H1 (cell line): ENCODE data around the gene MRPL34. TPM values are rescaled to one million over a fixed set of nuclear protein-coding genes. Genes with fewer than 3 reads are reported as not detected.

Experiments used
- CTCF ChIA-PET: fragments of 300-600 bp; sonication (Branson Sonifier 250); formaldehyde crosslinking; loops from one replicate; lab custom pipeline; 2021; ENCODE audit not compliant: partially characterized antibody; lab: Charles Lee
- POLR2A ChIA-PET: fragments of 300-600 bp; sonication (Branson Sonifier 250); formaldehyde crosslinking; loops from one replicate; lab custom pipeline; 2021; ENCODE audit warnings: inconsistent platforms; ENCODE audit not compliant: partially characterized antibody; lab: Charles Lee
- DNase-seq, 2 experiments: peaks; one replicate each; pipeline versions ENCODE4 v3.0.0 to v3.0.0-alpha.2; 2010 to 2022; ENCODE audit warnings: low spot score in 2 of 2, low read depth in 1 of 2, mixed read lengths in 1 of 2
- FAIRE-seq: peaks from 2 replicates; lab custom pipeline; 2011; peaks lifted over from hg19 to GRCh38; lab: Jason Lieb, UNC
- H2AFZ ChIP-seq: 2 replicates; pipeline ENCODE4 v1.8.1; 2012; ENCODE audit warnings: low read length, inconsistent platforms
- H2AK5ac ChIP-seq: 2 replicates; pipeline ENCODE4 v1.6.1; 2013; ENCODE audit warnings: low read depth, low read length
- H2BK120ac ChIP-seq: replicated peaks from 2 replicates; pipeline ENCODE3; 2013; ENCODE audit warnings: low read depth, low read length, inconsistent platforms
- H2BK12ac ChIP-seq: 2 replicates; pipeline ENCODE4 v1.6.1; 2013; ENCODE audit warnings: low read depth, low read length
- H2BK15ac ChIP-seq: 2 replicates; pipeline ENCODE4 v1.6.1; 2013; ENCODE audit warnings: low read length
- H2BK20ac ChIP-seq: 2 replicates; pipeline ENCODE4 v1.6.1; 2013; ENCODE audit warnings: low read length
- H2BK5ac ChIP-seq: 2 replicates; pipeline ENCODE4 v1.6.1; 2013; ENCODE audit warnings: low read depth, low read length
- H3K14ac ChIP-seq: 2 replicates; pipeline ENCODE4 v1.6.1; 2013; ENCODE audit warnings: inconsistent platforms; ENCODE audit not compliant: insufficient read length
- H3K18ac ChIP-seq: 2 replicates; pipeline ENCODE4 v1.6.1; 2013; ENCODE audit warnings: low read length; ENCODE audit errors: extremely low read depth
- H3K23ac ChIP-seq: 2 replicates; pipeline ENCODE4 v1.6.1; 2013; ENCODE audit warnings: inconsistent platforms; ENCODE audit not compliant: insufficient read length
- H3K23me2 ChIP-seq: 2 replicates; pipeline ENCODE4 v1.6.1; 2013; ENCODE audit warnings: low read depth, low read length
- H3K27ac ChIP-seq: 2 replicates; pipeline ENCODE4 v1.6.1; 2011; ENCODE audit warnings: low read depth, low read length, inconsistent platforms
- H3K27me3 ChIP-seq, 4 experiments: replicated peaks in 1 of 4; 1 replicate in 1 of 4; 2 replicates in 3 of 4; pipeline versions ENCODE4 v1.6.1 to v1.8.1; 2011 to 2013; ENCODE audit warnings: low read length in 3 of 4, mild to moderate bottlenecking in 3 of 4, inconsistent platforms in 2 of 4, mixed read lengths in 2 of 4, moderate library complexity in 1 of 4; ENCODE audit not compliant: control insufficient read depth in 3 of 4, insufficient read depth in 3 of 4; ENCODE audit errors: extremely low read depth in 1 of 4
- H3K36me3 ChIP-seq, 4 experiments: 2 replicates each; pipeline versions ENCODE4 v1.6.1 to v1.8.1; 2011 to 2013; ENCODE audit warnings: mild to moderate bottlenecking in 4 of 4, low read length in 3 of 4, moderate library complexity in 2 of 4, control low read depth in 1 of 4, inconsistent platforms in 1 of 4; ENCODE audit not compliant: insufficient read depth in 4 of 4, control insufficient read depth in 2 of 4
- H3K4ac ChIP-seq: replicated peaks from 2 replicates; pipeline ENCODE3; 2013; ENCODE audit warnings: low read length, low read depth, mixed read lengths, inconsistent platforms; ENCODE audit not compliant: insufficient read length
- H3K4me1 ChIP-seq, 4 experiments: replicated peaks in 1 of 4; 1 replicate in 1 of 4; 2 replicates in 3 of 4; pipeline versions ENCODE4 v1.6.1 to v1.8.1; 2011 to 2013; ENCODE audit warnings: low read length in 3 of 4, inconsistent platforms in 2 of 4, mixed read lengths in 1 of 4; ENCODE audit not compliant: insufficient read depth in 4 of 4, control insufficient read depth in 3 of 4
- H3K4me2 ChIP-seq, 2 experiments: 2 replicates each; pipeline versions ENCODE4 v1.6.1 to v1.8.1; 2011 to 2013; ENCODE audit warnings: low read depth in 2 of 2, low read length in 2 of 2, control low read depth in 1 of 2, inconsistent platforms in 1 of 2, mild to moderate bottlenecking in 1 of 2; ENCODE audit not compliant: insufficient read depth in 1 of 2
- H3K4me3 ChIP-seq, 4 experiments: fragments of 200-600, 300-600 bp in 1 of 4; sonication (generic), shearing (Covaris generic), sonication (Bioruptor Twin) in 1 of 4; 2 replicates each; pipeline versions ENCODE4 v1.5.1 to v1.8.1; 2011 to 2016; ENCODE audit warnings: low read length in 4 of 4, low read depth in 3 of 4, control low read depth in 2 of 4, inconsistent platforms in 2 of 4, mild to moderate bottlenecking in 2 of 4, mixed read lengths in 1 of 4, moderate library complexity in 1 of 4; ENCODE audit not compliant: insufficient read depth in 2 of 4; ENCODE audit errors: extremely low read depth in 1 of 4
- H3K56ac ChIP-seq: replicated peaks from 2 replicates; pipeline ENCODE3; 2013; ENCODE audit warnings: low read depth, mild to moderate bottlenecking, mixed read lengths, low read length, inconsistent platforms; ENCODE audit not compliant: insufficient read length
- H3K79me1 ChIP-seq: 2 replicates; pipeline ENCODE4 v1.6.1; 2013; ENCODE audit warnings: low read depth, low read length, control low read depth
- H3K79me2 ChIP-seq, 2 experiments: 2 replicates each; pipeline versions ENCODE4 v1.6.1 to v1.8.1; 2012 to 2013; ENCODE audit warnings: low read length in 2 of 2, mild to moderate bottlenecking in 2 of 2, inconsistent platforms in 1 of 2; ENCODE audit not compliant: insufficient read depth in 2 of 2, control insufficient read depth in 1 of 2
- H3K9ac ChIP-seq, 4 experiments: replicated peaks in 1 of 4; 1 replicate in 1 of 4; 2 replicates in 3 of 4; pipeline versions ENCODE4 v1.6.1 to v1.8.1; 2011 to 2013; ENCODE audit warnings: low read depth in 3 of 4, low read length in 3 of 4, control low read depth in 2 of 4, mild to moderate bottlenecking in 2 of 4, moderate library complexity in 2 of 4, inconsistent platforms in 1 of 4; ENCODE audit errors: extremely low read depth in 1 of 4
- H3K9me3 ChIP-seq, 2 experiments: 2 replicates each; pipeline versions ENCODE4 v1.6.1 to v1.8.1; 2012 to 2013; ENCODE audit warnings: mild to moderate bottlenecking in 2 of 2, moderate library complexity in 2 of 2, control low read depth in 1 of 2, inconsistent platforms in 1 of 2, low read depth in 1 of 2, low read length in 1 of 2, mixed read lengths in 1 of 2; ENCODE audit not compliant: insufficient read depth in 2 of 2
- H4K20me1 ChIP-seq, 2 experiments: replicated peaks in 1 of 2; 2 replicates each; pipeline versions ENCODE3 to v1.8.1; 2011 to 2013; ENCODE audit warnings: inconsistent platforms in 2 of 2, low read length in 2 of 2, mild to moderate bottlenecking in 1 of 2; ENCODE audit not compliant: insufficient read depth in 2 of 2, control insufficient read depth in 1 of 2
- H4K5ac ChIP-seq: 2 replicates; pipeline ENCODE4 v1.6.1; 2013; ENCODE audit warnings: low read length, low read depth, mixed read lengths, inconsistent platforms; ENCODE audit not compliant: insufficient read length
- H4K8ac ChIP-seq: 2 replicates; pipeline ENCODE4 v1.8.0; 2013; ENCODE audit warnings: mild to moderate bottlenecking, moderate library complexity, low read length, inconsistent platforms; ENCODE audit not compliant: insufficient read depth; ENCODE audit errors: extremely low read depth
- H4K91ac ChIP-seq: replicated peaks from 2 replicates; pipeline ENCODE3; 2013; ENCODE audit warnings: low read length, mixed read lengths, inconsistent platforms; ENCODE audit not compliant: insufficient read length
- CREB1 ChIP-seq: IDR thresholded peaks from 2 replicates; pipeline ENCODE4 v1.6.1; 2012; ENCODE audit warnings: inconsistent platforms
- PHF8 ChIP-seq: fragments of 200-600 bp; sonication (generic); conservative IDR thresholded peaks from 2 replicates; pipeline ENCODE4 v1.7.1; 2012; ENCODE audit warnings: low read depth, mild to moderate bottlenecking, inconsistent platforms, low read length, moderate library complexity
- POLR2AphosphoS5 ChIP-seq: IDR thresholded peaks from 2 replicates; pipeline ENCODE4 v1.6.1; 2011; ENCODE audit warnings: low read depth, low read length
- RXRA ChIP-seq: IDR thresholded peaks from 2 replicates; pipeline ENCODE4 v1.6.1; 2011; ENCODE audit warnings: low read depth, mild to moderate bottlenecking, low read length, moderate library complexity; ENCODE audit not compliant: insufficient read depth
- SIN3A ChIP-seq, 2 experiments: IDR thresholded peaks in 1 of 2; conservative IDR thresholded peaks in 1 of 2; 2 replicates each; pipeline ENCODE4 v1.6.1; 2011 to 2012; ENCODE audit warnings: low read length in 2 of 2, improper control_type of control experiment in 1 of 2, low read depth in 1 of 2, mild to moderate bottlenecking in 1 of 2
- SP1 ChIP-seq: IDR thresholded peaks from 2 replicates; pipeline ENCODE4 v1.6.1; 2011; ENCODE audit warnings: low read depth, low read length
- SP4 ChIP-seq: IDR thresholded peaks from 2 replicates; pipeline ENCODE4 v1.6.1; 2012; ENCODE audit warnings: low read length, inconsistent platforms
- TAF1 ChIP-seq: IDR thresholded peaks from 2 replicates; pipeline ENCODE4 v1.6.1; 2011; ENCODE audit warnings: mild to moderate bottlenecking, low read depth, low read length
- TAF7 ChIP-seq: optimal IDR thresholded peaks from 2 replicates; pipeline ENCODE3; 2011; ENCODE audit warnings: low read depth, mild to moderate bottlenecking, inconsistent platforms, low read length, moderate library complexity, borderline replicate concordance
- WGBS, 2 experiments: shearing (Covaris generic) in 1 of 2; methylation state at CpG; one replicate each; pipeline versions ENCODE4 v1.1.6 to v1.1.7; 2013 to 2015; ENCODE audit warnings: low lambda C conversion rate in 2 of 2, mixed read lengths in 2 of 2, inconsistent platforms in 1 of 2, low coverage in 1 of 2, missing lambda C conversion rate in 1 of 2; ENCODE audit not compliant: insufficient replicate concordance in 2 of 2, insufficient coverage in 1 of 2, insufficient read length in 1 of 2; ENCODE audit errors: extremely low coverage in 1 of 2, missing lambda C conversion rate in 1 of 2; 5-methylcytosine and 5-hydroxymethylcytosine counted together
- polyA plus RNA-seq, 7 experiments: library from polyadenylated mRNA; depleted of rRNA in 3 of 7; stranded (reverse) in 5 of 7; unstranded in 2 of 7; fragments of >200 nt in 5 of 7; fragments of 200-250 nt in 2 of 7; gene quantifications; 1 replicate in 5 of 7; 2 replicates in 1 of 7; 4 replicates in 1 of 7; pipeline versions ENCODE4 v1.2.1 to v1.2.3, GENCODE V29; 2011 to 2013; ENCODE audit warnings: missing spikeins in 2 of 7, mixed read lengths in 2 of 7
- total RNA-seq: library from RNA; stranded (reverse); fragmentation: NEBNext Ultra II Directional; extraction: Animal tissue kit (Norgen Biotek cat#: 25700); gene quantifications from 2 replicates; pipeline ENCODE4 v1.2.1, GENCODE V29; 2021
- TF ChIP-seq, protein P1 (sequence below): IDR thresholded peaks from 2 replicates; pipeline ENCODE4 v1.6.1; 2011; ENCODE audit warnings: low read depth, mild to moderate bottlenecking, low read length; ENCODE audit not compliant: insufficient read depth

Gene MRPL34
- total and polyA plus RNA-seq, 2 of the 8 experiments (the other 6 are each of a cell fraction or from before 2014, with no cell fraction given) = 91.9 to 99.6 TPM

DNA sequence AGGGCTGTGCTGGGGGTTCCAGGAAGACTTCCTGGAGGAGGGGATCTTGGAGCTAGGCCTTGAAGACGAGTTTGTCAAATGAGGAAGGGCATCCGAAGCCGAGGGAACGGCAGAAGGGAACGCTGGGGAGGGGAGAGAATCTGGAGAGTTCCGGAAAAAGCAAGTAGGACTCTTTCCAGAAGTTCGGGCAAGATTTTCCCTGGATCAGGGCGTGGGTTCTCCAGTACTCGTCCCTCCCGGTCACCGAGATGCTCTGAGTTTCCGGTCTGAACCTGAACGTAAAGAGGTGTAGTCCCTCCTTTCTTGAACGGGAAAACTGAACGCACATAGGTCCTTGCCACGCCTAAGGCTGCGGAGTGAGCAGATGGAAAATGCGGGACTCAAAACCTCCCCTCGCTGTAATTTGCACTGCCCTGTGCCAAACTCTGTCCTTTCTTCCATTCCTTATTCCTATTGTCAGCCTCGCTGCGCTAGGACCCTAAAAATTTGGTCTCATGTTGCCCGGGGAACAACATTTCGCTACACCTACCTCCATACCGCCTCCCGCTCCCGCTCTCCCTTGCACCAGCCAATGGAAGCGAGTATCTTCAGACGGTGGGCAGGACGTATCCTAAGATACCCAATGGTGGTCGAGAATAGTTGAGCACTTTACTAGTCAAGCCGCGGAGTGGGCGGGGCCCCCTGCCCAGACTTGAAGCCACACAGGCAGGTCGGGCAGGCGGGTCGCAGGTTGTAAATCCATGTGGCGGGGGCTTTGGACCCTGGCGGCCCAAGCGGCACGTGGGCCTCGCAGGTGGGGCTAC lies 31.4 kb downstream of the MRPL34 start, which contains the start of gene GTPBP3:
GTPBP3 (plus strand) TSS at position 682 of the 803 bp plus-strand sequence; CDS start at position 741, 59 bp downstream.
- no peak within 1 kb of the TSS for H3K23ac ChIP-seq
- peak within 1 kb of the TSS; percentile 97 for H3K18ac ChIP-seq
- peak within 1 kb of the TSS; percentile 100; the same call in 1 of the 2 replicates for H2BK15ac ChIP-seq
- FAIRE-seq = peak; percentile 98
- peak within 1 kb of the TSS; percentile 79 to 98 (median 86) for H3K9ac ChIP-seq
- H4K91ac ChIP-seq = peak within 1 kb of the TSS; percentile 98
- H3K14ac ChIP-seq = no peak within 1 kb of the TSS
- peak within 1 kb of the TSS; percentile 98 for H2BK5ac ChIP-seq
- peak within 1 kb of the TSS; percentile 91 for H3K56ac ChIP-seq
- H2BK120ac ChIP-seq = peak within 1 kb of the TSS; percentile 69
- H3K4me1 ChIP-seq = peaks cover 0 to 36% (median 28%) of the 10 kb centered on the region in 4 experiments; a peak in 5 of 7 replicates
- peak within 1 kb of the TSS; percentile 94 for H4K8ac ChIP-seq
- H3K4ac ChIP-seq = peak within 1 kb of the TSS; percentile 82
- 1% methylated on average over 41 of the region's 41 CpGs; no CpG with 5 or more reads in 1 of the 2 experiments for WGBS, 2 experiments
- peak within 1 kb of the TSS; percentile 96 for H2BK12ac ChIP-seq
- H3K4me2 ChIP-seq = peak within 1 kb of the TSS; percentile 84 to 92
- ChIA-PET CTCF (interaction anchor here (0.6 to 1.6 kb wide), 3 partner anchors 12 to 53 kb away, joined by 3 to 9 read pairs (median 3); no protein-coding TSS in a partner anchor), POLR2A (interaction anchor here (0.6 to 17.1 kb wide), 8 partner anchors 11 to 47 kb away, joined by 3 to 329 read pairs (median 5); partner anchors contain the start of genes ABHD8, DDA1 and MRPL34)
- peak; percentile 94 to 96 for DNase-seq
- H3K9me3 ChIP-seq = no peaks in the 10 kb centered on the region
- peak within 1 kb of the TSS; percentile 76; the same call in 1 of the 2 replicates for H2AK5ac ChIP-seq
- no peaks in the 10 kb centered on the region for H3K79me2 ChIP-seq
- H3K36me3 ChIP-seq = peaks cover 0 to 3% (median 0%) of the 10 kb centered on the region in 4 experiments; a peak in 1 of 8 replicates
- H3K27me3 ChIP-seq = no peaks in the 10 kb centered on the region
- peak within 1 kb of the TSS; percentile 74 to 99 (median 96) for H3K4me3 ChIP-seq
- H2AFZ ChIP-seq = peak within 1 kb of the TSS; percentile 52
- H3K27ac ChIP-seq = peak within 1 kb of the TSS; percentile 83
- H2BK20ac ChIP-seq = no peak within 1 kb of the TSS; the same call in 1 of the 2 replicates
- H3K79me1 ChIP-seq = peaks cover 3% of the 10 kb centered on the region
- peak within 1 kb of the TSS; percentile 68 for H4K5ac ChIP-seq
- peaks cover 23% of the 10 kb centered on the region for H3K23me2 ChIP-seq
- peaks cover 0 to 7% of the 10 kb centered on the region in 2 experiments for H4K20me1 ChIP-seq
- 0 out of 2 replicates have a peak, but pooled peaks have one; percentile 38 for TF ChIP-seq PHF8
- TF ChIP-seq RXRA = no peak
- TF ChIP-seq SIN3A (conservative IDR thresholded peaks at IDR 0.05 in 1 of 2, IDR thresholded peaks at IDR 0.05 in 1 of 2; ENCODE audit: low read depth in 1 of 2, low read length in 2 of 2) = peak in 1 of 2 experiments; percentile 73; a peak in 2 of 4 replicates
- TF ChIP-seq SP4 = peak; percentile 75
- TF ChIP-seq, protein P1, sequence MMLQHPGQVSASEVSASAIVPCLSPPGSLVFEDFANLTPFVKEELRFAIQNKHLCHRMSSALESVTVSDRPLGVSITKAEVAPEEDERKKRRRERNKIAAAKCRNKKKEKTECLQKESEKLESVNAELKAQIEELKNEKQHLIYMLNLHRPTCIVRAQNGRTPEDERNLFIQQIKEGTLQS = no peak
- peak; percentile 49 for TF ChIP-seq TAF1
- peak; percentile 44 for TF ChIP-seq POLR2AphosphoS5
- TF ChIP-seq CREB1 = peak; percentile 72; the same call in 1 of the 2 replicates
- TF ChIP-seq TAF7 = peak; percentile 12
- TF ChIP-seq SP1 = peak; percentile 92
